ENCODE results near the gene SLC7A8.

GRCh38 chr14:23175823-23176222, 7.6 kb downstream of the SLC7A8 start:
- TF ChIP-seq CTCF (IDR thresholded peaks at IDR 0.05), result no peak
- TF ChIP-seq POLR2A (IDR thresholded peaks at IDR 0.05), result no peak

Data from lower leg skin (tissue), 3 donors.